Cardiac muscle cell (in vitro differentiated cells and primary cell): Measurements from ENCODE around the gene APAF1. TPM values are rescaled to one million over a fixed set of nuclear protein-coding genes. Genes with fewer than 3 reads are reported as not detected.
A peak's percentile ranks its signal among the peaks of the same experiment; 100 is the strongest.

Experiments used
- DNase-seq, 2 donors: peaks; one replicate each; pipeline versions ENCODE4 v3.0.0 to v3.0.0-alpha.2; 2010 to 2017; ENCODE audit warnings: low read depth in 1 of 2, low spot score in 1 of 2
- H3K27ac ChIP-seq: fragments of 200-600 bp; sonication (generic); 2 replicates; pipeline ENCODE4 v1.5.1; 2016
- H3K27me3 ChIP-seq: fragments of 200-600 bp; sonication (generic); 2 replicates; pipeline ENCODE4 v1.6.0; 2016; ENCODE audit warnings: control low read depth
- H3K36me3 ChIP-seq: fragments of 200-600 bp; sonication (generic); 2 replicates; pipeline ENCODE4 v1.5.1; 2016; ENCODE audit warnings: control low read depth
- H3K4me1 ChIP-seq: fragments of 200-600 bp; sonication (generic); 2 replicates; pipeline ENCODE4 v1.8.1; 2017; ENCODE audit warnings: low read depth, mild to moderate bottlenecking, mixed run types
- H3K4me3 ChIP-seq: fragments of 200-600 bp; sonication (generic); 2 replicates; pipeline ENCODE4 v1.5.1; 2016; ENCODE audit warnings: mild to moderate bottlenecking
- H3K9me3 ChIP-seq: fragments of 200-600 bp; sonication (generic); 2 replicates; pipeline ENCODE4 v1.5.1; 2017; ENCODE audit warnings: low read depth, mild to moderate bottlenecking, control low read depth
- polyA plus RNA-seq: library from polyadenylated mRNA; unstranded; fragments of >200 nt; fragmentation: Nextera tagmentation; extraction: Ambion mirVana; gene quantifications from 2 replicates; pipeline ENCODE4 v1.2.1, GENCODE V29; 2016
- total RNA-seq: library from RNA; depleted of rRNA; stranded (reverse); fragments of >200 nt; gene quantifications from 2 replicates; pipeline ENCODE4 v1.2.3, GENCODE V29; 2016
- TF ChIP-seq, protein P1 (sequence below): IDR thresholded peaks from 2 replicates; pipeline ENCODE4 v1.5.1; 2012; ENCODE audit warnings: low read depth, mild to moderate bottlenecking, low read length

APAF1 gene
- total and polyA plus RNA-seq, 2 experiments from 2014 or later, result 11.8 to 13.8 TPM

DNA sequence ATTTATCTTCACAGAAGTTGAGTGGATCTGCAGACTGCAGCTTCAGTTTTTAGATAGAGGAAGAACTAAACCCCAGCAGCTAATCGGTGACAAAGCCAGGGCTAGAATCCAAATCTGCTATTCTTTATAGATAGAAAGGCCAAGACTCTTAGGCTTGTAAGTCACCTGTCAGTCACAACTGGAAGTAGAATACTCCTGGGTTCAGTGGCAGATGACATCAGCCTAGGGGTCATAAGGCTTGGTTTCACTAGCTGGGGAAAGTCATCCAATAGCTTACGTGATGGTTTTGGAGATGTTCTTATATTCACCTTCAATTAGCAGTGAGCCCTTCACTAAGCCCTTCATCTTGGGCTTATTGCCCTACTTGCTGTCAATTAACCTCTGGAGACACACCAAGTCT lies 93.4 kb downstream of the APAF1 start:
- Histone ChIP-seq H3K9me3 (no peaks in the 10 kb centered on the region), H3K27ac (no peak overlapping the region), H3K4me3 (no peak overlapping the region), H3K27me3 (no peaks in the 10 kb centered on the region), H3K4me1 (peaks cover 4% of the 10 kb centered on the region), H3K36me3 (no peaks in the 10 kb centered on the region)
- TF ChIP-seq, protein P1, sequence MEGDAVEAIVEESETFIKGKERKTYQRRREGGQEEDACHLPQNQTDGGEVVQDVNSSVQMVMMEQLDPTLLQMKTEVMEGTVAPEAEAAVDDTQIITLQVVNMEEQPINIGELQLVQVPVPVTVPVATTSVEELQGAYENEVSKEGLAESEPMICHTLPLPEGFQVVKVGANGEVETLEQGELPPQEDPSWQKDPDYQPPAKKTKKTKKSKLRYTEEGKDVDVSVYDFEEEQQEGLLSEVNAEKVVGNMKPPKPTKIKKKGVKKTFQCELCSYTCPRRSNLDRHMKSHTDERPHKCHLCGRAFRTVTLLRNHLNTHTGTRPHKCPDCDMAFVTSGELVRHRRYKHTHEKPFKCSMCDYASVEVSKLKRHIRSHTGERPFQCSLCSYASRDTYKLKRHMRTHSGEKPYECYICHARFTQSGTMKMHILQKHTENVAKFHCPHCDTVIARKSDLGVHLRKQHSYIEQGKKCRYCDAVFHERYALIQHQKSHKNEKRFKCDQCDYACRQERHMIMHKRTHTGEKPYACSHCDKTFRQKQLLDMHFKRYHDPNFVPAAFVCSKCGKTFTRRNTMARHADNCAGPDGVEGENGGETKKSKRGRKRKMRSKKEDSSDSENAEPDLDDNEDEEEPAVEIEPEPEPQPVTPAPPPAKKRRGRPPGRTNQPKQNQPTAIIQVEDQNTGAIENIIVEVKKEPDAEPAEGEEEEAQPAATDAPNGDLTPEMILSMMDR, result no peak
- no peak for DNase-seq

GRCh38 chr12:98740751-98741150 lies 95.7 kb downstream of the APAF1 start:
- H3K4me1 ChIP-seq, result peaks cover 4% of the 10 kb centered on the region
- H3K36me3 ChIP-seq, result no peaks in the 10 kb centered on the region
- peaks cover 11% of the 10 kb centered on the region for H3K27me3 ChIP-seq
- no peak overlapping the region for H3K27ac ChIP-seq
- no peaks in the 10 kb centered on the region for H3K9me3 ChIP-seq
- DNase-seq, result no peak
- TF ChIP-seq, protein P1, result no peak
- no peak overlapping the region for H3K4me3 ChIP-seq

GRCh38 chr12:98741196-98741555 lies 96.1 kb downstream of the APAF1 start:
- TF ChIP-seq, protein P1, result no peak
- Histone ChIP-seq H3K27me3 (peaks cover 16% of the 10 kb centered on the region), H3K36me3 (no peaks in the 10 kb centered on the region), H3K27ac (no peak overlapping the region), H3K4me3 (no peak overlapping the region), H3K9me3 (no peaks in the 10 kb centered on the region), H3K4me1 (peaks cover 4% of the 10 kb centered on the region)
- no peak for DNase-seq

GRCh38 chr12:98741556-98742265 lies 96.6 kb downstream of the APAF1 start:
- Histone ChIP-seq H3K9me3 (no peaks in the 10 kb centered on the region), H3K4me1 (peaks cover 4% of the 10 kb centered on the region), H3K36me3 (no peaks in the 10 kb centered on the region), H3K27ac (no peak overlapping the region), H3K27me3 (peaks cover 21% of the 10 kb centered on the region), H3K4me3 (no peak overlapping the region)
- no peak for DNase-seq
- TF ChIP-seq, protein P1, result no peak

GRCh38 chr12:98743362-98743953 lies 98.4 kb downstream of the APAF1 start:
- Histone ChIP-seq H3K9me3 (no peaks in the 10 kb centered on the region), H3K36me3 (no peaks in the 10 kb centered on the region), H3K4me3 (no peak overlapping the region), H3K4me1 (no peaks in the 10 kb centered on the region), H3K27me3 (peaks cover 30% of the 10 kb centered on the region), H3K27ac (no peak overlapping the region)
- peak in 1 of 2 donors; percentile 48 for DNase-seq
- TF ChIP-seq, protein P1, result peak; percentile 68
